A549 (cell line): ENCODE results near the gene UBASH3B. TPM values are rescaled to one million over a fixed set of nuclear protein-coding genes. Genes with fewer than 3 reads are reported as not detected.
A peak's percentile ranks its signal among the peaks of the same experiment; 100 is the strongest.

Source experiments
- ATAC-seq, 2 experiments: fragments of 200-7000 bp in 1 of 2; fragments of >200 bp in 1 of 2; cut with Nextera tagmentation in 1 of 2; cut with Tn5 transposase in 1 of 2; 3 replicates each; pipeline versions ENCODE4 v1.8.0 to v1.9.1; 2018 to 2020; ENCODE audit warnings: mild to moderate bottlenecking in 1 of 2, moderate library complexity in 1 of 2
- CTCF ChIA-PET: fragments of 300-600 bp; sonication (Branson Sonifier 250); formaldehyde crosslinking; extraction: SDS; loops from one replicate; lab custom pipeline; 2021; ENCODE audit warnings: antibody characterized with exemption, inconsistent platforms; lab: Yijun Ruan, JAX
- POLR2A ChIA-PET: fragments of 350-600 bp; formaldehyde crosslinking; extraction: SDS; loops from one replicate; lab custom pipeline; 2021; ENCODE audit warnings: antibody characterized with exemption, inconsistent platforms; lab: Yijun Ruan, JAX
- DNase-seq, 2 experiments: peaks; one replicate each; pipeline versions ENCODE4 v3.0.0 to v3.0.0-alpha.2; 2011 to 2016; ENCODE audit warnings: low read depth in 1 of 2, low spot score in 1 of 2
- FAIRE-seq: peaks from 2 replicates; lab custom pipeline; 2011; peaks lifted over from hg19 to GRCh38; lab: Jason Lieb, UNC
- H3K27ac ChIP-seq, 2 experiments: fragments of >200 bp; sonication (Bioruptor Twin); formaldehyde crosslinking; 3 replicates each; pipeline ENCODE4 v1.5.1; 2016 to 2017
- H3K4me1 ChIP-seq: fragments of >200 bp; sonication (Bioruptor Twin); formaldehyde crosslinking; 3 replicates; pipeline ENCODE4 v1.6.1; 2016
- H3K4me2 ChIP-seq: fragments of >200 bp; sonication (Bioruptor Twin); formaldehyde crosslinking; 3 replicates; pipeline ENCODE4 v1.6.1; 2016
- H3K4me3 ChIP-seq: fragments of >200 bp; sonication (Bioruptor Twin); formaldehyde crosslinking; 3 replicates; pipeline ENCODE4 v1.5.1; 2016
- H3K9me3 ChIP-seq: fragments of >200 bp; sonication (Bioruptor Twin); formaldehyde crosslinking; 3 replicates; pipeline ENCODE4 v1.6.1; 2016
- BHLHE40 ChIP-seq: IDR thresholded peaks from 2 replicates; pipeline ENCODE4 v1.6.1; 2012; ENCODE audit warnings: low read depth, low read length, inconsistent platforms
- CBX2 ChIP-seq: fragments of 200-600 bp; sonication (generic); IDR thresholded peaks from 2 replicates; pipeline ENCODE4 v1.6.1; 2016; ENCODE audit warnings: low read depth, mild to moderate bottlenecking, borderline replicate concordance
- CEBPB ChIP-seq, 2 experiments: fragments of >200 bp in 1 of 2; sonication (Bioruptor Twin) in 1 of 2; formaldehyde crosslinking in 1 of 2; IDR thresholded peaks; 2 replicates each; pipeline ENCODE4 v1.6.1; 2012 to 2016
- CHD2 ChIP-seq: fragments of 150-350 bp; IDR thresholded peaks from 2 replicates; pipeline ENCODE4 v1.6.1; 2014; ENCODE audit warnings: low read length; ENCODE audit not compliant: partially characterized antibody
- EHF ChIP-seq: fragments of 250-450 bp; sonication (Bioruptor Pico); IDR thresholded peaks from 2 replicates; pipeline ENCODE4 v1.5.0; 2020; ENCODE audit warnings: mild to moderate bottlenecking
- EHMT2 ChIP-seq: fragments of 200-600 bp; sonication (generic); IDR thresholded peaks from 2 replicates; pipeline ENCODE4 v1.6.1; 2016; ENCODE audit warnings: antibody characterized with exemption, low read depth, mild to moderate bottlenecking, moderate library complexity
- FOSL2 ChIP-seq, 2 experiments: fragments of 450-650 bp in 1 of 2; fragments of >200 bp in 1 of 2; sonication (Bioruptor Twin) in 1 of 2; formaldehyde crosslinking; IDR thresholded peaks; 2 replicates each; pipeline versions ENCODE4 v1.5.0 to v1.6.1; 2016 to 2020; ENCODE audit warnings: mild to moderate bottlenecking in 1 of 2, moderate library complexity in 1 of 2
- GATA3 ChIP-seq: IDR thresholded peaks from 2 replicates; pipeline ENCODE4 v1.6.1; 2012; ENCODE audit warnings: borderline replicate concordance
- MAZ ChIP-seq: fragments of 150-350 bp; IDR thresholded peaks from 2 replicates; pipeline ENCODE4 v1.6.1; 2014; ENCODE audit warnings: antibody characterized with exemption, low read depth, low read length, borderline replicate concordance
- POLR2AphosphoS2 ChIP-seq: conservative IDR thresholded peaks from 2 replicates; pipeline ENCODE4 v1.6.1; 2012; ENCODE audit warnings: low read length, improper control_type of control experiment, inconsistent platforms
- RAD21 ChIP-seq, 2 experiments: fragments of >200 bp in 1 of 2; sonication (Bioruptor Twin) in 1 of 2; formaldehyde crosslinking in 1 of 2; IDR thresholded peaks in 1 of 2; conservative IDR thresholded peaks in 1 of 2; 2 replicates in 1 of 2; 3 replicates in 1 of 2; pipeline ENCODE4 v1.6.1; 2012 to 2018; ENCODE audit warnings: inconsistent platforms in 1 of 2
- RARB ChIP-seq: fragments of 250-450 bp; sonication (Bioruptor Pico); IDR thresholded peaks from 2 replicates; pipeline ENCODE4 v1.8.0; 2021; ENCODE audit warnings: mild to moderate bottlenecking, moderate library complexity
- RCOR1 ChIP-seq: fragments of 150-350 bp; IDR thresholded peaks from 2 replicates; pipeline ENCODE4 v1.6.1; 2014; ENCODE audit warnings: antibody characterized with exemption, low read length, low read depth
- RFX5 ChIP-seq: fragments of 450-650 bp; IDR thresholded peaks from 2 replicates; pipeline ENCODE4 v1.7.1; 2014; ENCODE audit warnings: antibody characterized with exemption, mild to moderate bottlenecking, moderate library complexity
- WGBS: methylation state at CpG from one replicate; pipeline ENCODE4 v1.1.6; 2017; ENCODE audit errors: missing lambda C conversion rate; 5-methylcytosine and 5-hydroxymethylcytosine counted together
- polyA plus RNA-seq, 4 experiments: library from polyadenylated mRNA; depleted of rRNA in 3 of 4; stranded (reverse); fragments of >200 nt; fragmentation: RNase III in 1 of 4; extraction: RNeasy Plus Mini Kit Qiagen cat#74134 plus additional on column Dnase treatment in 1 of 4; gene quantifications; 2 replicates in 3 of 4; 3 replicates in 1 of 4; pipeline ENCODE4 v1.2.3, GENCODE V29; 2011 to 2017
- TF ChIP-seq, protein P1 (sequence below): IDR thresholded peaks from 2 replicates; pipeline ENCODE4 v1.6.1; 2012; ENCODE audit warnings: low read depth, borderline replicate concordance
- TF ChIP-seq, protein P2 (sequence below): fragments of >200 bp; sonication (Bioruptor Twin); formaldehyde crosslinking; IDR thresholded peaks from 3 replicates; pipeline ENCODE4 v1.5.1; 2016
- TF ChIP-seq, protein P3 (sequence below): fragments of 250-450 bp; sonication (Bioruptor Pico); IDR thresholded peaks from 2 replicates; pipeline ENCODE4 v1.5.0; 2021; ENCODE audit warnings: mild to moderate bottlenecking, moderate library complexity, borderline replicate concordance

UBASH3B gene
- polyA plus RNA-seq, 2 of the 4 experiments (the other 2 are of a cell fraction), result 33.4 to 43.0 TPM

DNA sequence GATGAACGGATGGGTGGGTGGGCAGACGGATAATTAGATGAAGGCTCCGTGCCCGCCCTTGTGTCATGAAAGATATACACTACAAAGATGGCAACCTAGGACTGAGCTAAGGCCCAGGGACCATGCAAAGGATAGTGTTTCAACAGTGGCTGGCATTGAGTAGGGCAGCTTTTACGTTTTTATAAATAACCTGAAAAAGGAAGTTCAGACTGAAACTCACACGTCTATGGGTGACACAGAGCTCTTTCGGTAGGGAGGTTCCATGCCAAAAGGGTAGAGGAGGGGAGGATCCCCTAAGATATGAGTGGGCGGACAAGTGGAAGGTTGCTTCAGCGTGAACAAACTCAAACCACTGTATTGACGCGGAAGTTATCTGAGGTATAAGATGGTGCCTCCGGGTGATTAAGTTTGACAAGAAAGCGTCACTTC, 90.5 kb downstream of the UBASH3B start (continued):
- TF ChIP-seq, protein P1, sequence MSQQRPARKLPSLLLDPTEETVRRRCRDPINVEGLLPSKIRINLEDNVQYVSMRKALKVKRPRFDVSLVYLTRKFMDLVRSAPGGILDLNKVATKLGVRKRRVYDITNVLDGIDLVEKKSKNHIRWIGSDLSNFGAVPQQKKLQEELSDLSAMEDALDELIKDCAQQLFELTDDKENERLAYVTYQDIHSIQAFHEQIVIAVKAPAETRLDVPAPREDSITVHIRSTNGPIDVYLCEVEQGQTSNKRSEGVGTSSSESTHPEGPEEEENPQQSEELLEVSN, result no peak
- TF ChIP-seq RAD21 (conservative IDR thresholded peaks at IDR 0.05 in 1 of 2, IDR thresholded peaks at IDR 0.05 in 1 of 2), result no peak
- TF ChIP-seq, all 56 proteins: peak for 0

DNA sequence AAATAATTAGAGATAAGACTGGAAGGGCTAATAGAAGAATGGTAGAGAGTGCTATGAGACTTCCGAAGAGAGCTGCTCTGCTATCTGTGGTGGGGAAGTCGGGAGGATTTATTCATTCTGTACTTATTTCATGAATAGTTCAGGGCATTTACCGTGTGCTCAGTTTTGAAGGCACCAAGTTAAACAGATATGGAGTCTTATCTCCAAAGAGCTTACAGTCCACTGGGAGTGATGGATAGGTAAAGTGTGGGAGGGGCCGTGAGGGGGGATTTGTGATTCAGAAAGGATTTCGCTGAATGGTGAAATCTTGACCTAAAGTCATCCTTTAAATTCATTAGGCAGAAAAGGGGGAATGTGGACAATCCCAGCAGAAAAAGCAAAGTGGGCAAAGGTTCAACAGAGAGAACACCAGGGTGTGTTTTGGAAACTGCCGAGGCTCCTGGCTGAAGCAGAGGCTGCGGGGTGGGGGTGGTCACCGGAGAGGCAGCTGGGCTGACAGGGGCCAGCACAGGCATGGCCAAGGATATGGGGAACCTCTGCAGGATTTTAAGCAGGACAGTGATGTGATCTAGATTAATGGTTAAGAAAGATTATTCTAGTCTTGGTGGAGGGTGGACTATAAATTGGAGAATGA, 91.2 kb downstream of the UBASH3B start:
- ChIA-PET CTCF (interaction anchor here (1.5 to 2.0 kb wide), 3 partner anchors 8 to 43 kb away, joined by 3 to 10 read pairs (median 9); no protein-coding TSS in a partner anchor), POLR2A (no interaction called here)
- WGBS, result 90% methylated on average over 8 of the region's 8 CpGs
- Histone ChIP-seq H3K4me2 (no peak overlapping the region), H3K4me3 (no peak overlapping the region)
- no peak for TF ChIP-seq FOSL2 (IDR thresholded peaks at IDR 0.05)
- TF ChIP-seq FOSL2 (CRISPR knock-in tag; IDR thresholded peaks at IDR 0.05), result no peak
- TF ChIP-seq RCOR1, result no peak
- TF ChIP-seq, protein P2, sequence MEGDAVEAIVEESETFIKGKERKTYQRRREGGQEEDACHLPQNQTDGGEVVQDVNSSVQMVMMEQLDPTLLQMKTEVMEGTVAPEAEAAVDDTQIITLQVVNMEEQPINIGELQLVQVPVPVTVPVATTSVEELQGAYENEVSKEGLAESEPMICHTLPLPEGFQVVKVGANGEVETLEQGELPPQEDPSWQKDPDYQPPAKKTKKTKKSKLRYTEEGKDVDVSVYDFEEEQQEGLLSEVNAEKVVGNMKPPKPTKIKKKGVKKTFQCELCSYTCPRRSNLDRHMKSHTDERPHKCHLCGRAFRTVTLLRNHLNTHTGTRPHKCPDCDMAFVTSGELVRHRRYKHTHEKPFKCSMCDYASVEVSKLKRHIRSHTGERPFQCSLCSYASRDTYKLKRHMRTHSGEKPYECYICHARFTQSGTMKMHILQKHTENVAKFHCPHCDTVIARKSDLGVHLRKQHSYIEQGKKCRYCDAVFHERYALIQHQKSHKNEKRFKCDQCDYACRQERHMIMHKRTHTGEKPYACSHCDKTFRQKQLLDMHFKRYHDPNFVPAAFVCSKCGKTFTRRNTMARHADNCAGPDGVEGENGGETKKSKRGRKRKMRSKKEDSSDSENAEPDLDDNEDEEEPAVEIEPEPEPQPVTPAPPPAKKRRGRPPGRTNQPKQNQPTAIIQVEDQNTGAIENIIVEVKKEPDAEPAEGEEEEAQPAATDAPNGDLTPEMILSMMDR, result no peak
- no peak for TF ChIP-seq CEBPB (IDR thresholded peaks at IDR 0.05)
- TF ChIP-seq GATA3, result no peak
- no peak for TF ChIP-seq CHD2
- TF ChIP-seq MAZ, result no peak
- no peak for TF ChIP-seq RARB
- TF ChIP-seq BHLHE40, result no peak
- TF ChIP-seq, protein P3, sequence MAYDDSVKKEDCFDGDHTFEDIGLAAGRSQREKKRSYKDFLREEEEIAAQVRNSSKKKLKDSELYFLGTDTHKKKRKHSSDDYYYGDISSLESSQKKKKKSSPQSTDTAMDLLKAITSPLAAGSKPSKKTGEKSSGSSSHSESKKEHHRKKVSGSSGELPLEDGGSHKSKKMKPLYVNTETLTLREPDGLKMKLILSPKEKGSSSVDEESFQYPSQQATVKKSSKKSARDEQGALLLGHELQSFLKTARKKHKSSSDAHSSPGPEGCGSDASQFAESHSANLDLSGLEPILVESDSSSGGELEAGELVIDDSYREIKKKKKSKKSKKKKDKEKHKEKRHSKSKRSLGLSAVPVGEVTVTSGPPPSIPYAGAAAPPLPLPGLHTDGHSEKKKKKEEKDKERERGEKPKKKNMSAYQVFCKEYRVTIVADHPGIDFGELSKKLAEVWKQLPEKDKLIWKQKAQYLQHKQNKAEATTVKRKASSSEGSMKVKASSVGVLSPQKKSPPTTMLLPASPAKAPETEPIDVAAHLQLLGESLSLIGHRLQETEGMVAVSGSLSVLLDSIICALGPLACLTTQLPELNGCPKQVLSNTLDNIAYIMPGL (CRISPR knock-in tag), result no peak
- no peak for TF ChIP-seq CBX2
- no peak for TF ChIP-seq RFX5
- TF ChIP-seq, all 56 proteins: peak for 0
- DNase-seq (no peak), ATAC-seq (no peak), FAIRE-seq (no peak)
- Histone ChIP-seq H3K4me1 (peaks cover 15% of the 10 kb centered on the region; the same call in 1 of the 3 replicates), H3K27ac (no peak overlapping the region), H3K9me3 (no peaks in the 10 kb centered on the region)

DNA sequence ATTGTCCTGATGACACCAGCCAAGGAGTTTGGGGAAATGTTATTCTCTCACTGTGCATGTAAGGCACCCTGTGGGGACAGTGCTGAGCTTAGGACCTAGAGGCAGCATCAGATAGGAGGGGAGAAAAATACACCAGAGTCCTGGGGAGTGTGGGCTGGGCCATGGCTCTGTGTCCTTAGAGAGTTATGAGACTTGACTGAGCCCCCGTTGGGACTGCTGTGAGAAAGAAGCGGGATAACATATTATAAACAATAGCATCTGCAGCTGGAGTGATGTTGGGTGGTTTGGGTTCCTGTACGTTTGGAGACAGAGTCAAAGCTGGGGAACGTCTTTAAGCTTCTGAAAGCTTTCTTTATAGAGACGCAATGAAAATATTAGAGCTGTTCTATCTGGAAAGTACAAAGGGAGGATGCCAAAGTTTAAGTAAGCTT, 91.8 kb downstream of the UBASH3B start:
- CTCF ChIA-PET, result interaction anchor here (1.5 to 2.0 kb wide), 3 partner anchors 34 to 56 kb away, joined by 3 to 9 read pairs (median 5); no protein-coding TSS in a partner anchor
- WGBS, result 70% methylated on average over 5 of the region's 5 CpGs
- POLR2A ChIA-PET, result no interaction called here
- Histone ChIP-seq H3K4me2 (no peak overlapping the region), H3K9me3 (no peaks in the 10 kb centered on the region), H3K4me1 (peaks cover 16% of the 10 kb centered on the region; the same call in 1 of the 3 replicates), H3K4me3 (no peak overlapping the region)
- FAIRE-seq (no peak), DNase-seq (no peak)
- TF ChIP-seq, protein P2, result no peak
- TF ChIP-seq EHF (CRISPR knock-in tag) (no peak), EHMT2 (no peak), POLR2AphosphoS2 (no peak)
- TF ChIP-seq, all 56 proteins: peak for 0
- H3K27ac ChIP-seq, result no peak overlapping the region
- ATAC-seq, result peak in 1 of 2 experiments; percentile 16; a peak in 1 of 6 replicates
